Activated T-helper 1 cell treated with anti-CD3 and anti-CD28 coated beads, Interleukin-12 subunit alpha, Interleukin-12 subunit beta, Interleukin-2, Interleukin-4 antibody, amounts not matched to agents 30 ng/mL and 10 ng/mL and 1 ng/mL, durations not matched to agents 14 hours and 24 hours and 36 hours (primary cell): Measurements from ENCODE around the gene ABO. TPM values are rescaled to one million over a fixed set of nuclear protein-coding genes. Genes with fewer than 3 reads are reported as not detected.
"Not testable (repeated sequence)": the region's sequence is repeated elsewhere in the genome, so short reads cannot be mapped to it uniquely, and the experiment has no call there.

ENCODE experiments used
- DNase-seq: peaks from one replicate; pipeline ENCODE4 v3.0.0; 2021; ENCODE audit warnings: low spot score
- H3K27ac Mint-ChIP-seq: one replicate; pipeline ENCODE4 v1.8.0; 2021; ENCODE audit warnings: mild to moderate bottlenecking, mixed read lengths
- H3K27me3 Mint-ChIP-seq: one replicate; pipeline ENCODE4 v1.8.0; 2022; ENCODE audit warnings: mild to moderate bottlenecking, moderate library complexity, mixed read lengths; ENCODE audit not compliant: insufficient read depth
- H3K36me3 Mint-ChIP-seq: one replicate; pipeline ENCODE4 v1.8.0; 2021; ENCODE audit warnings: low read depth, mixed read lengths
- H3K4me1 Mint-ChIP-seq: one replicate; pipeline ENCODE4 v1.8.0; 2021; ENCODE audit warnings: low read depth, mixed read lengths
- H3K4me3 Mint-ChIP-seq: one replicate; pipeline ENCODE4 v1.8.0; 2021; ENCODE audit warnings: mild to moderate bottlenecking, moderate library complexity, mixed read lengths
- H3K9me3 Mint-ChIP-seq: one replicate; pipeline ENCODE4 v1.8.0; 2021; ENCODE audit warnings: mixed read lengths
- intact Hi-C: fragments of 100-400 bp; cut with micrococcal nuclease; formaldehyde crosslinking; loops from one replicate; pipeline ENCODE4 v1.15.1; 2024
- total RNA-seq: library from RNA; stranded (reverse); gene quantifications from 2 replicates; pipeline ENCODE4 v1.2.3, GENCODE V29; 2022

The ABO gene
- total RNA-seq, 1 donor from 2014 or later: 0.60 TPM

DNA sequence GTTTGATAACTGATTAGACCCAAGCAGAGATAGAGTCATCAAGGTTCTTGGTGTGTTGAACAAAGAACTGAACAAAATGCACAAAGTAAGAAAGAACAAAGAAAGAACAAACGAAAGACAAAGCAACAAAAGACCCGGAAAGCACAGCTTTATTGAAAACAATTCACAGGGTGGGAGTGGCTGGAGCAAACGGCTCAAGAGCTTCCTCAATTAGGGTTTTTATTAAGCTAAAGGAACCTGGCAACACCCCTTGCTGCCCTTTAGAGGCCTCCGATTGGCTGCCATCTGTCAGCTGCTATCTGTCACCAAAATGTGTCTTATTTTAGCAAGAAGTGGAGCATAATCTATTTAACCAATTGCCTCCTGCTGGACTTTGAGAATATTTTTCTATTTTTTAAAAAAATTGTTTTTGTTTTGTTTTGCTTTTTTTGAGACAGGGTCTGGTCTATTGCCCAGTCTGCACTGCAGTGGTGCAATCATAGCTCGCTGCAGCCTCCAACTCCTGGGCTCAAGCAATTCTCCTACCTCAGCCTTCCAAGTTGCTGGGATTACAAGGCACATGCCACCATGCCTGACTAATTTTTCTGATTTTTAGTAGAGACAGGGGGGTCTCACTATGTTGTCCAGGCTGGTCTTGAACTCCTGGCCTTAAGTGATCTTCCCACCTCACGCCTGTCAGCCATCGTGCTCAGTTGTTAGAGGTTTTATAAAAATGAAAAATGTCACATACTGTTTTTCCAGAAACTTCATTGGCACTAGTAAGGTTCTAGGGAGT, 7.7 kb upstream of the ABO start:
- peaks cover 3% of the 10 kb centered on the region for H3K9me3 Mint-ChIP-seq
- no peaks in the 10 kb centered on the region for H3K27me3 Mint-ChIP-seq
- H3K4me1 Mint-ChIP-seq: no peaks in the 10 kb centered on the region
- no peak overlapping the region for H3K27ac Mint-ChIP-seq
- H3K4me3 Mint-ChIP-seq: no peak overlapping the region
- no peaks in the 10 kb centered on the region for H3K36me3 Mint-ChIP-seq
- intact Hi-C loops: no loop called here
- no peak for DNase-seq

DNA sequence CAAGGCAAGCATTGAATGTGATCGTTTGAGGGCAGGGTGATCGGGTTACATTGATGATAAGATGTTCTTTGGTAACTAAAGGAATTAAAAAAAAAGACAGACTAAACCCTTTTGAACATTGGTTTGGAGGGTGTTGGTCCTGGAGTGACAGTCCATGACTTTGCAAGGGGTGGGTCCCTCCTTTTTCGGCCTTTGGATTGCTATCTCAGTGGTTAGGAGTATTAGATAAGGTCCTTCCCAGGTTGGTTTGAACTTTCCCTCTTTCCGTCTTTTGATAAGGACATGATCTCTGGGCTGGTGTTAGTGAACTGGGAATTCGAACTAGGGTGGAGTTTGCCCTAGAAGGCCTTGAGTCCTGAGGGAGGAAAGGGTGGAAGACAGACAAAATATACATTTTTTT, 5.4 kb upstream of the ABO start:
- no peaks in the 10 kb centered on the region for H3K36me3 Mint-ChIP-seq
- no peak overlapping the region for H3K4me3 Mint-ChIP-seq
- intact Hi-C loops: no loop called here
- H3K27me3 Mint-ChIP-seq: peaks cover 13% of the 10 kb centered on the region
- DNase-seq: no peak
- no peak overlapping the region for H3K27ac Mint-ChIP-seq
- no peaks in the 10 kb centered on the region for H3K9me3 Mint-ChIP-seq
- H3K4me1 Mint-ChIP-seq: no peaks in the 10 kb centered on the region

DNA sequence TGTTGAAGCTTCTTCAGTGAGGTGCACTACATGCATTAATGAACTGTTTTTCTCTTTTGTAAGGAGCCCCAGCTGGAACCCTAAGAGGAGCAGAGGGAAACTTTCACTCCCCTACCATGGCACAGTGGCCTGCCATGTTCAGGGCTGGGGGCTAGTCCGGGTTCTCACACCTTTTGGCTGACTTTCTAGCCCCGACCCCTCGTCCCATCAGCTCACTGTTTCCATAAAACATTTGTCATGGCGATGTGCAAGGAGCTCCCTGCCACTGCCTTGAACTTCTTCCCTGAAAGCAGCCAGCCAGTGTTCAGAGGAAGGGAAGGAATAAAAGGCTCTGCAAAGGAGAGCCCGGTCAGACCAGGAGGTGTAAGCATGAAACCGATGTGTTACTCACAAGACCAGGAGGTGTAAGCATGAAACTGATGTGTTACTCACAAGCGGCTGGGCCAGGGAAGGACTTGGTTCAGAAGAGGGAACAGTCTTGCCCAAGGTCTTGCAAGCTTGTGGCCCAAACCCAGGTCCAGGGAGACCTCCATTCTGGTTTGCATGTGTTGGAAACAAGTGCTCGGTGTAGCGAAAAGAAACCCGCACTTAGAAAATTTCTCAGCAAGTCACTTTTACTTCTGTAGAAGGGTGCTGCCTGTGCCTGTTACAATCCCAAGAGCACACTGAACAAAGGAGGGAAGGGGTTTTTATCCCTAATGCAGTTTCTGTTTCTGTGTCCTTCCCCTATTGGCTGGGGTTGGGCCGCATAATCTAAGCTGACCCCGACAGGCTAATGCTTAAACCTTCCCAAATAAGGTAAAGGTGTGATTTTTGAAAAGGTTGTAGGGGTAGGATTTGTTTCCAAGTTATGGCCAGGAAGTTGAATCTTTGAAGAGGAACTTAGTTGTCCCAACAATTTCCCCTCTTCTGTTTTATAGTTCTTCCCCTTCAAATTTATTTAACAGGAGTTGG, 3.4 kb upstream of the ABO start:
- intact Hi-C loops: no loop called here
- Mint-ChIP-seq H3K4me1 (peaks cover 4% of the 10 kb centered on the region), H3K27ac (no peak overlapping the region), H3K4me3 (no peak overlapping the region), H3K9me3 (no peaks in the 10 kb centered on the region), H3K27me3 (peaks cover 23% of the 10 kb centered on the region), H3K36me3 (no peaks in the 10 kb centered on the region)
- DNase-seq: no peak

- Mint-ChIP-seq H3K27ac (no peak overlapping the region), H3K9me3 (no peaks in the 10 kb centered on the region), H3K4me1 (peaks cover 11% of the 10 kb centered on the region), H3K4me3 (no peak overlapping the region), H3K36me3 (no peaks in the 10 kb centered on the region), H3K27me3 (peaks cover 28% of the 10 kb centered on the region)
- intact Hi-C loops: no loop called here
- DNase-seq: no peak
Observed at GRCh38 chr9:133277467-133277866, 2.5 kb upstream of the ABO start.

- DNase-seq: no peak
- no peak overlapping the region for H3K4me3 Mint-ChIP-seq
- no peaks in the 10 kb centered on the region for H3K36me3 Mint-ChIP-seq
- H3K27ac Mint-ChIP-seq: no peak overlapping the region
- peaks cover 11% of the 10 kb centered on the region for H3K4me1 Mint-ChIP-seq
- H3K9me3 Mint-ChIP-seq: no peaks in the 10 kb centered on the region
- intact Hi-C loops: no loop called here
- H3K27me3 Mint-ChIP-seq: peaks cover 30% of the 10 kb centered on the region
Observed at GRCh38 chr9:133276923-133277322, 1.9 kb upstream of the ABO start.

- H3K4me3 Mint-ChIP-seq: no peak overlapping the region
- intact Hi-C loops: no loop called here
Observed at GRCh38 chr9:133276001-133276884, 1.2 kb upstream of the ABO start.

DNA sequence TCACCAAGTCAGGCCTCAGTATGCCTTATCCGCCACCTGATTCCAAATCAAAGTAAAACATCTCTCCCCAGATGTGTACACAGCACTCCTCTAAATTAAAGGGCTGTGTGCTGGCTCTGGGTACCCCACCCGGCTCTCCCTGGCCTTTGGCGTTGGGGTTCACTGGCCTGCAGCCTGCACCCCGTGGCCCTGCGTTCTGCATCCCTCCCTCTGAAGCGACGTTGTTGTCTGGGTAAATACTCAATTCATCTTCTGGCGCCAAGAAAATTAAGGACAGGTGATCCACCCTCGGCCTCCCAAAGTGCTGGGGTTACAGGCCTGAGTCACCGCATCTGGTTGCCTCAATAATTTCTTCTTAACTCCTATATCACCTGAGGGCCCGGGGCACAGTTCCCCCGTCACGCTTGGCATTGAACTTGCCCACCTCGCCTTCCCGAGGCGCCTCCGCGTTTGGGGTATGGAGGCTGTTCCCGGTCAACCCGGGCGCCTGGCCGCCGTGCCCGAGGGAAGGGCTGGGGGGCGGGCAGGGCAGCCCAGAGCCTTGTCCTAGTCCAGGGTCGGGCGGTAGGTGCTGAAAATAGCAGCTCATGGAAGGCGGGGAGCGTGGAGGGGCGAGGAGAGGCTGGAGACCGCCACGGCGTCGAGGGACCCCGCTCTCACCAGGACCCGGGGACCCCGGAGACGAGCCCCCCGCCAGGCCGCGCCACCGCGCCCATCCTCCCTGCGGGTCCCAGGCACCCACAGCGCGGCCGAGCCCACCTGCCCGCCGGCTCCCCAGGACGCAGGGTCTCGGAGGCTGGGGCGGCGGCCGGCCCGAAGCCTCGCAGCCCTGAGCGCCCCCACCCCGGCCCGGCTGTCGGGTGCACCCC, 531 bp downstream of the ABO start:
- no peak for DNase-seq
- Mint-ChIP-seq H3K4me3 (peak overlapping the region; percentile 23), H3K4me1 (peaks cover 11% of the 10 kb centered on the region), H3K9me3 (no peaks in the 10 kb centered on the region), H3K27ac (no peak overlapping the region), H3K36me3 (no peaks in the 10 kb centered on the region), H3K27me3 (peaks cover 46% of the 10 kb centered on the region)
- intact Hi-C loops: no loop called here

More at GRCh38 chr9:133276001-133276884, 1.2 kb upstream of the ABO start:
- no peaks in the 10 kb centered on the region for H3K9me3 Mint-ChIP-seq
- DNase-seq: no peak
- H3K36me3 Mint-ChIP-seq: no peaks in the 10 kb centered on the region
- peaks cover 35% of the 10 kb centered on the region for H3K27me3 Mint-ChIP-seq
- H3K4me1 Mint-ChIP-seq: peaks cover 11% of the 10 kb centered on the region
- no peak overlapping the region for H3K27ac Mint-ChIP-seq

GRCh38 chr9:133273819-133274218, 1.2 kb downstream of the ABO start:
- DNase-seq: no peak
- H3K9me3 Mint-ChIP-seq: no peaks in the 10 kb centered on the region
- H3K4me3 Mint-ChIP-seq: peak overlapping the region; percentile 23
- peak overlapping the region; percentile 51 for H3K27ac Mint-ChIP-seq
- intact Hi-C loops: no loop called here
- H3K4me1 Mint-ChIP-seq: peaks cover 11% of the 10 kb centered on the region
- H3K27me3 Mint-ChIP-seq: peaks cover 46% of the 10 kb centered on the region
- no peaks in the 10 kb centered on the region for H3K36me3 Mint-ChIP-seq

DNA sequence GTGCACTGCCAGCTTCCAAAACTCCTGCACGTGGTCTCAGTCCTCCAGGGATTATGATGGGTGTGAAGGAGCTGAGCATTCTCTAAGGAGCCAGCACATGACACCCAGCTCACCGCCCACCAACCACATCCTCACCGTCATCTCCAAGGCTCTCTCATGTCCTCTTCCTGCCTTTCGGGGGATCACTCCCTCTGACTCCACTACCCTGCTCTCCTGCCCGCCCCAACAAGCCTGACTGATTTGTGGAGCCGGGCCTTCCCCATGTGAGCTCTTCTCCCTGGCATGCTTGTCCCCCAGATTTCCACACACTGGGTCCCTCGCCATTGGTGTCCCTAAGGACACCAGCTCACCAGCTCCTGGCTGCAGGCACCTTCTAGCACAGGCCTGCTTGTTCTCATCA, 1.9 kb downstream of the ABO start:
- Mint-ChIP-seq H3K4me3 (no peak overlapping the region), H3K27ac (no peak overlapping the region), H3K27me3 (peaks cover 50% of the 10 kb centered on the region), H3K4me1 (peaks cover 11% of the 10 kb centered on the region), H3K9me3 (no peaks in the 10 kb centered on the region), H3K36me3 (no peaks in the 10 kb centered on the region)
- intact Hi-C loops: no loop called here
- no peak for DNase-seq

DNA sequence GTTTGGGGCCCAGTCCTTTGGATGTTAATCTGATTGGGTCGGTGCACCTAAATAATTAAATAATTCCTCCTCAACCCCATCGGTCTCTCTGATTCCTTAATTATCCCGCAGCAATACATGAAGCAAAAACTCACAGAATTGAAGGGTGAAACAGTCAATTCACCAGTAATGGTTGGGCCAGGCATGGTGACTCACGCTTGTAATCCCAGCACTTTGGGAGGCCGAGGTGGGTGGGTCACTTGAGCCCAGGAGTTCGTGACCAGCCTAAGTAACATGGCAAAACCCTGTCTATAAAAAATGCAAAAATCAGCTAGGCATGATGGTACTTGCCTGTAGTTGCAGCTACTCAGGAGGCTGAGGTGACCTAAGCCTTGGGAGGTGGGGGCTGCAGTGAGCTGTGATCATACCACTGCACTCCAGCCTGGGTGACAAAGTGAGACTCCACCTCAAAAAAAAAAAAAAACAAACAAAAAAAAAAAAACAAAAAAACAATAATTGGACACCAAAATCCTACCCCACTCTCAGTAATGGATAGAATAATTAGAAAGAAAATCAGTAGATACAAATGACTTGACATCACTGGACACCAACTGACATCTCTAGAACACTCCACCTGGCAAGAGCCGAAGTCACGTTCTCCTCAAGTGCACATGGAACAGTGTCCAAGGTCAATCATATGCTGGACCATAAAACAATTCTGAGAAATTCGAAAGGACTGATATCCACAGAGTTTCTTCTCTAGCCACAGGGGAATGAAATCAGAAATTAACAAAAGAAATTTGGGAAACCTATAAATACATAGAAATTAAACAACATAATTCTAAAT, 5.3 kb downstream of the ABO start:
- no peaks in the 10 kb centered on the region for H3K9me3 Mint-ChIP-seq
- peaks cover 11% of the 10 kb centered on the region for H3K4me1 Mint-ChIP-seq
- peaks cover 37% of the 10 kb centered on the region for H3K27me3 Mint-ChIP-seq
- no peak overlapping the region for H3K27ac Mint-ChIP-seq
- no peaks in the 10 kb centered on the region for H3K36me3 Mint-ChIP-seq
- intact Hi-C loops: no loop called here
- no peak for DNase-seq
- no peak overlapping the region for H3K4me3 Mint-ChIP-seq

DNA sequence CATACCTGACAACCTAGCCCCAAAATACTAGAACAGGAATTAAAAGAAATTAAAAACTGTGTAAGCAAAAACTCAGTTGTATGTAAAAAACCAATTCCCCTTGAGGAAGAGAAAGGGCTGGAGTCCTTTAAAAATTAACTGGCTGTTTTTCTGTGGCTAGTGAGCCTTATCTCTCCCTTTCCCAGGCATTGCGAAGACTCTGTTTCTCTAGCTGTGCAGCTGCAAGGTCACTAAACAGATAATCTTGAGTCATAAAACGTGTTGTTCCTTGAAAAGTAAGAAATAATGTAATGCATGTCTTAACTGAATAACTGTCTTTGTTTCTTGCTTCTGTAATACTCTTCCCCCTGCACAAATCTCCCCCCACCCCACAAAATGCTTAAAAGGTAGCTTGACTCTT, 5.9 kb downstream of the ABO start:
- Mint-ChIP-seq H3K27me3 (peaks cover 33% of the 10 kb centered on the region), H3K4me1 (peaks cover 11% of the 10 kb centered on the region)
- H3K9me3 Mint-ChIP-seq, H3K4me3 Mint-ChIP-seq, H3K36me3 Mint-ChIP-seq, intact Hi-C loops, DNase-seq, H3K27ac Mint-ChIP-seq: not testable (repeated sequence)
